Spleen (tissue), 11 donors: ENCODE results near the gene NECTIN3. TPM values are rescaled to one million over a fixed set of nuclear protein-coding genes. Genes with fewer than 3 reads are reported as not detected.

ENCODE experiments used
- DNase-seq: peaks from one replicate; pipeline ENCODE4 v3.0.0-alpha.2; 2020
- H3K27ac ChIP-seq, 8 donors: fragments of 200-600 bp; sonication (generic) in 7 of 8; 1 replicate in 4 of 8; 2 replicates in 4 of 8; pipeline versions ENCODE4 v1.5.0 to v1.8.0; 2016 to 2021; ENCODE audit warnings: inconsistent platforms in 4 of 8, mild to moderate bottlenecking in 4 of 8, moderate library complexity in 1 of 8
- H3K27me3 ChIP-seq, 7 donors: fragments of 200-600 bp; sonication (generic) in 6 of 7; replicated peaks in 1 of 7; 1 replicate in 4 of 7; 2 replicates in 3 of 7; pipeline versions ENCODE4 v1.5.0 to v1.8.0; 2016 to 2021; ENCODE audit warnings: inconsistent platforms in 3 of 7, mild to moderate bottlenecking in 1 of 7
- H3K36me3 ChIP-seq, 6 donors: fragments of 200-600 bp; sonication (generic) in 5 of 6; 1 replicate in 4 of 6; 2 replicates in 2 of 6; pipeline versions ENCODE4 v1.5.0 to v1.8.0; 2016 to 2021; ENCODE audit warnings: inconsistent platforms in 2 of 6
- H3K4me1 ChIP-seq, 6 donors: fragments of 200-600 bp; sonication (generic) in 5 of 6; 1 replicate in 3 of 6; 2 replicates in 3 of 6; pipeline versions ENCODE4 v1.5.0 to v1.8.0; 2016 to 2021; ENCODE audit warnings: inconsistent platforms in 3 of 6
- H3K4me3 ChIP-seq, 8 donors: fragments of 200-600 bp; sonication (generic) in 7 of 8; 1 replicate in 4 of 8; 2 replicates in 4 of 8; pipeline versions ENCODE4 v1.5.0 to v1.8.0; 2016 to 2021; ENCODE audit warnings: inconsistent platforms in 4 of 8, mild to moderate bottlenecking in 4 of 8, moderate library complexity in 2 of 8
- H3K9me3 ChIP-seq, 8 donors: fragments of 200-600 bp; sonication (generic) in 7 of 8; 1 replicate in 4 of 8; 2 replicates in 4 of 8; pipeline versions ENCODE4 v1.5.0 to v1.8.0; 2016 to 2021; ENCODE audit warnings: inconsistent platforms in 4 of 8
- CTCF ChIP-seq, 11 experiments: fragments of 200-600 bp in 7 of 11; fragments of 450-650 bp in 4 of 11; sonication (generic) in 4 of 11; IDR thresholded peaks in 8 of 11; conservative IDR thresholded peaks in 3 of 11; 1 replicate in 7 of 11; 2 replicates in 4 of 11; pipeline versions ENCODE4 v1.4.0 to v1.8.0; 2016 to 2021; ENCODE audit warnings: antibody characterized with exemption in 11 of 11, inconsistent platforms in 4 of 11, mild to moderate bottlenecking in 1 of 11
- POLR2A ChIP-seq, 3 donors: fragments of 450-650 bp; IDR thresholded peaks; one replicate each; pipeline ENCODE4 v1.5.1; 2017; ENCODE audit warnings: antibody characterized with exemption in 3 of 3, mild to moderate bottlenecking in 1 of 3
- POLR2AphosphoS5 ChIP-seq, 3 donors: sonication (generic); formaldehyde crosslinking; IDR thresholded peaks; one replicate each; pipeline ENCODE4 v1.5.1; 2017; ENCODE audit warnings: antibody characterized with exemption in 3 of 3
- WGBS, 5 donors: extraction: QIAGEN DNeasy Blood & Tissue Kit in 3 of 5; methylation state at CpG; one replicate each; pipeline versions ENCODE4 v1.1.5 to v1.1.7; 2013 to 2018; 5-methylcytosine and 5-hydroxymethylcytosine counted together
- intact Hi-C: fragments of 100-400 bp; cut with DNase I; formaldehyde crosslinking; loops from one replicate; pipeline ENCODE4 v1.15.0; 2023; ENCODE audit warnings: low total_unique reads
- polyA plus RNA-seq, 3 donors: library from polyadenylated mRNA; stranded (reverse); fragments of 200-250 nt; gene quantifications; one replicate each; pipeline ENCODE4 v1.2.1, GENCODE V29; 2013
- total RNA-seq, 7 donors: library from RNA; depleted of rRNA in 3 of 7; stranded (reverse); fragments of >200 nt in 3 of 7; fragmentation: NEBNext Ultra II Directional in 4 of 7; extraction: Animal tissue kit (Norgen Biotek cat#: 25700) in 4 of 7; gene quantifications; one replicate each; pipeline versions ENCODE4 v1.1.0 to v1.2.1, GENCODE V29; 2016 to 2021
- donor health status: healthy with polysubstance abuse.
- donor health status: DM: no; HTN: no; CAD: no; lungs with moderate emphysema.
- donor health status: DM: no; HTN: no; CAD: no.
- donor health status: Bipolar disorder and iron deficiency.
- donor health status: healthy.
- donor health status: DM: no; HTN: no; CAD: no.
- donor health status: DM: yes; HTN: yes; CAD: no.

The NECTIN3 gene
- total and polyA plus RNA-seq, 10 donors = 0.43 to 12.5 (median 7.3) TPM

GRCh38 chr3:111227216-111227615 is 155.6 kb downstream of the NECTIN3 start:
- TF ChIP-seq POLR2A (IDR thresholded peaks at IDR 0.05) = no peak
- no peak for TF ChIP-seq CTCF (IDR thresholded peaks at IDR 0.05 in 8 of 11, conservative IDR thresholded peaks at IDR 0.05 in 3 of 11)
- no peak for TF ChIP-seq POLR2AphosphoS5 (IDR thresholded peaks at IDR 0.05)
- no peak overlapping the region for H3K4me3 ChIP-seq
- no peaks in the 10 kb centered on the region for H3K9me3 ChIP-seq
- H3K27ac ChIP-seq = no peak overlapping the region
- no peak for DNase-seq
- H3K27me3 ChIP-seq = no peaks in the 10 kb centered on the region
- intact Hi-C loops = no loop called here
- H3K4me1 ChIP-seq = no peaks in the 10 kb centered on the region
- H3K36me3 ChIP-seq = no peaks in the 10 kb centered on the region

GRCh38 chr3:111229301-111229700 is 157.7 kb downstream of the NECTIN3 start:
- Histone ChIP-seq H3K4me3 (no peak overlapping the region), H3K4me1 (no peaks in the 10 kb centered on the region), H3K9me3 (no peaks in the 10 kb centered on the region), H3K27me3 (no peaks in the 10 kb centered on the region), H3K36me3 (no peaks in the 10 kb centered on the region), H3K27ac (no peak overlapping the region)
- no peak for DNase-seq
- intact Hi-C loops = no loop called here
- no peak for TF ChIP-seq CTCF (IDR thresholded peaks at IDR 0.05 in 8 of 11, conservative IDR thresholded peaks at IDR 0.05 in 3 of 11)
- no peak for TF ChIP-seq POLR2A (IDR thresholded peaks at IDR 0.05)
- TF ChIP-seq POLR2AphosphoS5 (IDR thresholded peaks at IDR 0.05) = no peak
- WGBS, 5 donors = 79 to 97% (median 92%) methylated on average over 1 to 3 of the region's 3 CpGs

- H3K9me3 ChIP-seq = peaks cover 0 to 17% (median 5%) of the 10 kb centered on the region in 8 donors
- no peak for DNase-seq
- no peaks in the 10 kb centered on the region for H3K4me1 ChIP-seq
- WGBS, 5 donors = 88 to 92% (median 90%) methylated on average over 6 of the region's 6 CpGs
- H3K27ac ChIP-seq = no peak overlapping the region
- intact Hi-C loops = no loop called here
- H3K27me3 ChIP-seq = no peaks in the 10 kb centered on the region
- TF ChIP-seq POLR2A (IDR thresholded peaks at IDR 0.05) (no peak), POLR2AphosphoS5 (IDR thresholded peaks at IDR 0.05) (no peak), CTCF (IDR thresholded peaks at IDR 0.05 in 8 of 11, conservative IDR thresholded peaks at IDR 0.05 in 3 of 11) (no peak)
- H3K4me3 ChIP-seq = no peak overlapping the region
- no peaks in the 10 kb centered on the region for H3K36me3 ChIP-seq
Measured at GRCh38 chr3:111236836-111237713, 165.5 kb downstream of the NECTIN3 start.

- Histone ChIP-seq H3K27me3 (no peaks in the 10 kb centered on the region), H3K9me3 (peaks cover 4 to 26% (median 13%) of the 10 kb centered on the region in 8 donors), H3K36me3 (no peaks in the 10 kb centered on the region), H3K4me1 (no peaks in the 10 kb centered on the region), H3K27ac (no peak overlapping the region), H3K4me3 (no peak overlapping the region)
- DNase-seq = no peak
- no peak for TF ChIP-seq POLR2AphosphoS5 (IDR thresholded peaks at IDR 0.05)
- intact Hi-C loops = no loop called here
- 49 to 70% (median 65%) methylated on average over 1 of the region's 1 CpG for WGBS, 5 donors
Measured at GRCh38 chr3:111237946-111238345, 166.3 kb downstream of the NECTIN3 start.
